AG09319 (cell line): ENCODE measurements around the gene KCNQ2.
A peak's percentile ranks its signal among the peaks of the same experiment; 100 is the strongest.

ENCODE experiments used
- DNase-seq: peaks from one replicate; pipeline ENCODE4 v3.0.0-alpha.2; 2010; ENCODE audit warnings: low read depth; ENCODE audit errors: extremely low read depth
- CTCF ChIP-seq: IDR thresholded peaks from 2 replicates; pipeline ENCODE4 v1.5.1; 2011; ENCODE audit warnings: low read depth, mild to moderate bottlenecking, inconsistent platforms, low read length, moderate library complexity

The KCNQ2 gene

GRCh38 chr20:63496596-63497120, 24.2 kb upstream of the KCNQ2 start:
- TF ChIP-seq CTCF: no peak

GRCh38 chr20:63495741-63496595, 23.5 kb upstream of the KCNQ2 start:
- TF ChIP-seq CTCF: peak; percentile 94
- no peak for DNase-seq

More at GRCh38 chr20:63496596-63497120, 24.2 kb upstream of the KCNQ2 start:
- no peak for DNase-seq

GRCh38 chr20:63495167-63495720, 22.8 kb upstream of the KCNQ2 start:
- DNase-seq: no peak

GRCh38 chr20:63494420-63495166, 22.1 kb upstream of the KCNQ2 start:
- TF ChIP-seq CTCF: no peak
- no peak for DNase-seq

More at GRCh38 chr20:63495167-63495720, 22.8 kb upstream of the KCNQ2 start:
- TF ChIP-seq CTCF: no peak

GRCh38 chr20:63494084-63494419, 21.6 kb upstream of the KCNQ2 start:
- TF ChIP-seq CTCF: no peak
- DNase-seq: no peak

- TF ChIP-seq CTCF: no peak
- no peak for DNase-seq
These were observed 21.1 kb upstream of the KCNQ2 start for GRCh38 chr20:63493563-63494020.

- TF ChIP-seq CTCF: no peak
- no peak for DNase-seq
These were observed 20.5 kb upstream of the KCNQ2 start for GRCh38 chr20:63492982-63493381.
